ENCODE data around the gene CCDC180.
"Not testable (repeated sequence)": the region's sequence is repeated elsewhere in the genome, so short reads cannot be mapped to it uniquely, and the experiment has no call there.

Gene CCDC180

DNA sequence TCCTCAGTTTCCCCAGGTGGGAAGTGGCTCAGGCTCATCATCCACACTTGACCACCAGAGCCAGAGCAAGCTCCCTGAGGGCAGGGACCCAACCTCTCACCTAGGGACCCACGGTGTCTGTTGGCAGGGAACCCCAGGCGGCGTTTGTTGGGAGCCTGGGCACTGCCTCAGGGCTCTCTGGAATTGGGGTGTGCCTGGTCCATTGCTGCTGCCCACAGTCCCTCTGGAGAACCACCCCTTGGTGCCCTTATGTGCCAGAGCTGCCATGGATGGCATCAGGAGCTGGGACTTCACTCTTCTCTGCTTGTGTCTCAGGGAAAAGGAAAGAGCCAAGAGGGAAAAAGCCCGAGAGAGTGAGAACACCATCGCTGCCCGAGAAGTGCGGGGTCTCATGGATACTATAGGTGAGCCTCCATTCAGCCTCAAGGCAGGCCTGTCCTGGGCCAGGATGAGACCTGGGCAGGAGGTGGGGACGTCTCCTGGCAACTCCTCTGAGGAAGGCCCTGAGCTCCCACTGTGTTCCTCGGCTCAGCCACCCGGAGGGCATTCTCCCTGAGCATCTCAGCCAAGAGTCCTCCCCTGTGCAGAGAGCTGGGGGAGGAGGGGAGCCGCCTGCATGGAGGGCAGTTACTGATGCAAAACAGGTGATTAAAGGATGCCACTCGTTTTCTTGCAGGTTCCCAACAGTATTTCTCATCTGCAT lies 4.5 kb downstream of the CCDC180 start:
- no peak for DNase-seq

GRCh38 chr9:97312556-97312955 lies 5.1 kb downstream of the CCDC180 start:
- DNase-seq: no peak

- DNase-seq: no peak
These were observed 5.8 kb downstream of the CCDC180 start for GRCh38 chr9:97313243-97313642.

DNA sequence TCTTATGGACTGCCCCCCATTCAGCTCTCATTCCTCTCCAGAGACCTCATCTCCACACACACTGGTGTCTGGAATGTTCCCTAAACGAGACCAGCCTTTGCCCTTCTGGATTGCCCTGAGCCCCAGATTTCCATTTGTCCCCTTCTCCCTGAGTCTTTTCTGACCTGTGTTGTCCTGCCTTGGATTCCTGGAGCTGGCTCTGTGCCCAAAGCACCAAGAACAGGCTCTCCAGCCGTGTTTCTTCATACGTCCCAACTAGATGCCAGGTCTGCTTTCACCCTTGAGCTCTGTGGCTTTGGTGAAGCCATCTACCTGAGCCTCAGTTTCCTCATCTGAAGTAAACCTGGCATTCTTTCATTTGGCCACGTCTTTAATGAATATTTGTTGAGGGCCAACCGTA lies 6.3 kb downstream of the CCDC180 start:
- DNase-seq: no peak

DNA sequence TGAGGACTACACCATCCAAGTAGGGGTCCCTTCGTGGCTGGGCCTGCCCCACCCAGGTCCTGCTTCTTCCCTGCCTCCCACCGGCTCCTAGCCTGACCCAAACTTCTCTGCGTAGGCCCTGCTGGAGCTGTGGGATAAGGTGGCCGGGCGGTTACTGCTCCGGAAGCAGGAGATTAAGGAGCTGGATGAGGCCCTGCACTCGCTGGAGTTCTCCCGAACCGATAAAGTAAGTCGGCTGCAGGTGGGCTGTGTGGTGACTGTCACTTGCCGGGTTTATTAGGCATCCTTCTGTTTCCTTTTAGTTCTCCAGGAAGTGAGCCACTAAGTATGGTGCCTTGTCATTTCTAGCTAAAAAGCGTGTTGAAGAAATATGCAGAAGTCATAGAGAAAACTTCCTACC lies 7.0 kb downstream of the CCDC180 start:
- no peak for DNase-seq

GRCh38 chr9:97315550-97315949 lies 8.1 kb downstream of the CCDC180 start:
- no peak for DNase-seq

- no peak for DNase-seq
These were observed 9.4 kb downstream of the CCDC180 start for GRCh38 chr9:97316904-97317303.

- no peak for DNase-seq
These were observed 11.0 kb downstream of the CCDC180 start for GRCh38 chr9:97318433-97318832.

DNA sequence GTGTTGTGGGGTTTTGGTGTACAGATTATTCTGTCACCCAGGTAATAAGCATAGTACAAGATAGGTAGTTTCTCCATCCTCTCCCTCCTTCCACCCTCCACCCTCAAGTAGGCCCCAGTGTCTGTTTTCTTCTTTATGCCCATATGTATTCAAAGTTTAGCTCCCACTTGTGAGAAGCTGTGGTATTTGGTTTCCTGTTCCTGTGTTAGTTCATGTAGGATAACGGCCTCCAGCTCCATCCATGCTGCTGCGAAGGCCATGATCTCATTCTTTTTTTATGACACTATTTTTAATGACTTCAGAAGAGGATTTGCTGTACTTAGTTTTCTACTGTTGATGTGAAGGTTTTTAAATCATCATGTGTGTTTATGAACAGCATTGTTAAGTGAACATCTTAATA lies 11.9 kb downstream of the CCDC180 start:
- no peak for DNase-seq

GRCh38 chr9:97320080-97320642 lies 12.7 kb downstream of the CCDC180 start:
- no peak for DNase-seq

GRCh38 chr9:97321251-97321650 lies 13.8 kb downstream of the CCDC180 start:
- no peak for DNase-seq

GRCh38 chr9:97321691-97322090 lies 14.2 kb downstream of the CCDC180 start:
- DNase-seq: no peak

DNA sequence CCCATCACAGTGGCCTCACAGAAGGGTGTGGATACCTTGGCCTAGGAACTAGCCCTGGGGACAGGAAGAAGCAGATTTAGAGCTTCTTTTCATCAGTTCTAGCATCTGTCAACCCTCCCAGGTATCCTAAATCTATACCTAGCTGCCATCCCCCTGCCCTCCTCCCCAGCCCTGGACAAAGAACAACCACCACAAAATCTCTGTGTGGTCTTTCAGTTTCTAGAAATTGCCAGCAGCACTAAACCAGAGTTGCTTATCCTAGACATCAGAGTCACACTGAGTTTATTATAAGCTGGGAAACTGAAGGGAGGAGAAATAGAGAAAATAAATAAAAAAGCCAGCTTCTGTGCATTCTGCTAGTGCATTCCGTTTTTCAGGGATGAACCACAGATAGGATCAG lies 14.6 kb downstream of the CCDC180 start:
- no peak for DNase-seq

GRCh38 chr9:97324954-97325353 lies 17.5 kb downstream of the CCDC180 start:
- DNase-seq: no peak

- DNase-seq: no peak
These were observed 20.1 kb downstream of the CCDC180 start for GRCh38 chr9:97327562-97327961.

DNA sequence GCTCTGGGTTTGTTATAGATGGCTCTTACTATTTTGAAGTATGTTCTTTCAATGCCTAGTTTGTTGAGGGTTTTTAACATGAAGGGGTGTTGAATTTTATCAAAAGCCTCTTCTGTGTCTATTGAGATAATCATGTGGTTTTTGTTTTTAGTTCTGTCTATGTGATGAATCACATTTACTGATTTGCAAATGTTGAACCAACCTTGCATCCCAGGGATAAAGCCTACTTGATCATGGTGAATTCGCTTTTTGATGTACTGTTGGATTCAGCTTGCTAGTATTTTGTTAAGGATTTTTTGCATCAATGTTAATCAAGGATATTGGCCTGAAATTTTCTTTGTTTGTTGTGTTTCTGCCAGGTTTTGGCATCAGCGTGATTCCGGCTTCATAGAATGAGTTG lies 25.5 kb downstream of the CCDC180 start:
- DNase-seq: no peak

DNA sequence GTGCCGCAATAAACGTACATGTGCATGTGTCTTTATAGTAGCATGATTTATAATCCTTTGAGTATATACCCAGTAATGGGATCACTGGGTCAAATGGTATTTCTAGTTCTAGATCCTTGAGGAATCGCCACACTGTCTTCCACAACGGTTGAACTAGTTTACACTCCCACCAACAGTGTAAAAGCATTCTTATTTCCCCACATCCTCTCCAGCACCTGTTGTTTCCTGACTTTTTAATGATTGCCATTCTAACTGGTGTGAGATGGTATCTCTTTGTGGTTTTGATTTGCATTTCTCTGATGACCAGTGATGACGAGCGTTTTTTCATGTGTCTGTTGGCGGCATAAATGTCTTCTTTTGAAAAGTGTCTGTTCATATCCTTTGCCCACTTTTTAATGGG lies 28.2 kb downstream of the CCDC180 start:
- DNase-seq: not testable (repeated sequence)

- no peak for DNase-seq
These were observed 41.4 kb downstream of the CCDC180 start for GRCh38 chr9:97348871-97349270.

DNA sequence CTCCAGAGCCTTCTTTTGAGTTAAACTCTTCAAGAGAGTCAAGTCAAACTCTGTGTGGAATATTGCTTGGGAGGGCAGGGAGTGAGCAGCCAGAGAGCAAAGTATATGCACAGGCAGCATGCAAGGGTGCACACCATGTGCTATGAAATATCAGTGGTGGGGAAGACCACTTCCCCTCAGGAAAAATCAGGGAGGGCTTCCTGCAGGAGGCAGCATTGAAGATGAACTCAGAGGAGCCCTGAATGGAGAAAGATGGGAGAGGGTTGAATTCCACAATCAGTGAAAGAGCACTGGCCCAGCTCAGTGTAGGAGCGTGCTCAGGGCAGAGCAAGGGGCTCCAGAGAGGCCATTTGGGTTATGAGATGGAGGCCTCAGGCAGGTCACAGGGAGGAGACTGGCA lies 41.9 kb downstream of the CCDC180 start:
- no peak for DNase-seq

- DNase-seq: no peak
These were observed 47.2 kb downstream of the CCDC180 start for GRCh38 chr9:97354637-97355036.

- DNase-seq: no peak
These were observed 49.6 kb downstream of the CCDC180 start for GRCh38 chr9:97357056-97357455.
